Activated naive CD4-positive, alpha-beta T cell treated with anti-CD3 and anti-CD28 coated beads, Interleukin-2, amount 10 ng/mL, durations not matched to agents 7 days and 5 days (primary cell): ENCODE data around the gene SNAPC2.
A peak's percentile ranks its signal among the peaks of the same experiment; 100 is the strongest.

Source experiments
- CTCF ChIA-PET: fragments of 350-600 bp; sonication (Branson Sonifier 250); formaldehyde crosslinking; loops from one replicate; lab custom pipeline; 2021; ENCODE audit warnings: antibody characterized with exemption; lab: Charles Lee
- DNase-seq: peaks from one replicate; pipeline ENCODE4 v3.0.0-alpha.2; 2020
- H3K27ac Mint-ChIP-seq: one replicate; pipeline ENCODE4 v1.8.0; 2021; ENCODE audit warnings: mild to moderate bottlenecking, moderate library complexity, mixed read lengths
- H3K27me3 Mint-ChIP-seq: one replicate; pipeline ENCODE4 v1.8.0; 2021; ENCODE audit warnings: mild to moderate bottlenecking, mixed read lengths
- H3K36me3 Mint-ChIP-seq: one replicate; pipeline ENCODE4 v1.8.0; 2021; ENCODE audit warnings: mixed read lengths
- H3K4me1 Mint-ChIP-seq: one replicate; pipeline ENCODE4 v1.8.0; 2021; ENCODE audit warnings: mixed read lengths
- H3K4me3 Mint-ChIP-seq: one replicate; pipeline ENCODE4 v1.8.0; 2021; ENCODE audit warnings: mild to moderate bottlenecking, moderate library complexity, mixed read lengths
- H3K9me3 Mint-ChIP-seq: one replicate; pipeline ENCODE4 v1.8.0; 2021; ENCODE audit warnings: mixed read lengths

Gene SNAPC2

DNA sequence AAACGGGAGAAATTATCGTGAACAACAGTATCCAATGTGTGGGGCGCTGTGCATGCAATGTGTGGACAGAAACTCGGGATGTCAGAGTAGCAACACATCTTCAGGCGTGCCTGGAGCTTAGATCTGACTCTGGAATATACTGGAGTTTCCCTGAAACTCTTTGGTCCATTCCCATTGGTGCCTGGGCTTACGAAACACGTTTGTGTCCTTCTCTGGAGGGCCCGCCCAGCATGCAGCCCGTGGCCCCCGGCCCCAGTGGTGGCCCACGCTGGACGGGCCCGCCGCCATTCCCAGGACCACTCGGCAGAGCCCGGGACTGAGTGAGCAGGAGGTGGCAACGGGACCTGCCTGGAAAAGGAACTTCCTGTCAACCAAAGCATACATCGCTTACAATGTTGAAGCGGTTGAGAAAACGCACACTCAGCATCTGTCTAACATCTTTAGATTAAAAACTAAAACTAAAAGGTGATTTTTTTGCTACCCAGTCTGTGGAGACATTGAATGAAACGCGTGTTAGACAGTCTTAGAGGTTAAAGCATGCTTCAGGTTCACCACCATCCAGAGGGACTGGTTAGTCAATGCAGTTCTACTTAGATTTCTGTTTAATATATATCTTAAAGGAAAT, 42.6 kb downstream of the SNAPC2 start:
- CTCF ChIA-PET: no interaction called here
- Mint-ChIP-seq H3K27me3 (no peaks in the 10 kb centered on the region), H3K27ac (no peak overlapping the region), H3K4me1 (no peaks in the 10 kb centered on the region), H3K4me3 (no peak overlapping the region), H3K9me3 (no peaks in the 10 kb centered on the region), H3K36me3 (peaks cover 19% of the 10 kb centered on the region)
- no peak for DNase-seq

DNA sequence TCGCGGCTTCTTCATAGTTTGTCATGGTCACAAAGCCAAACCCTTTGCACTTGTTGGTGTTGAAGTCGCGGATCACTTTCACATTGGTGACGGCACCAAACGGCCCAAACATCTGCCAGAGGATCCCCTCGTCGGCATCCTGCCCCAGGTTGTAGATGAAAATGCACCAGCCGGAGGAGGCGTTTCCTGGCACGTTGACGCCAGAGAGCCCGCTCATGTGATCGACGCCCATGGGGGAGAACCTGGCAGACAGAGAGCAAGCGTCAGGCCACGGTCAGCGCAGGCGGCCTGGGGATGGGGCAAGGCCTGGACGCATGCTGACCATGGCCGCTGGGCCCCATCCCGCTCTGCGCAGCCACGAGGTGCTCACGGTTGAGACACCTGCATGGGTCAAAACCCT, 43.4 kb downstream of the SNAPC2 start:
- H3K4me1 Mint-ChIP-seq: no peaks in the 10 kb centered on the region
- no peak for DNase-seq
- peaks cover 16% of the 10 kb centered on the region for H3K36me3 Mint-ChIP-seq
- CTCF ChIA-PET: no interaction called here
- no peak overlapping the region for H3K27ac Mint-ChIP-seq
- H3K27me3 Mint-ChIP-seq: no peaks in the 10 kb centered on the region
- H3K4me3 Mint-ChIP-seq: no peak overlapping the region
- H3K9me3 Mint-ChIP-seq: no peaks in the 10 kb centered on the region

DNA sequence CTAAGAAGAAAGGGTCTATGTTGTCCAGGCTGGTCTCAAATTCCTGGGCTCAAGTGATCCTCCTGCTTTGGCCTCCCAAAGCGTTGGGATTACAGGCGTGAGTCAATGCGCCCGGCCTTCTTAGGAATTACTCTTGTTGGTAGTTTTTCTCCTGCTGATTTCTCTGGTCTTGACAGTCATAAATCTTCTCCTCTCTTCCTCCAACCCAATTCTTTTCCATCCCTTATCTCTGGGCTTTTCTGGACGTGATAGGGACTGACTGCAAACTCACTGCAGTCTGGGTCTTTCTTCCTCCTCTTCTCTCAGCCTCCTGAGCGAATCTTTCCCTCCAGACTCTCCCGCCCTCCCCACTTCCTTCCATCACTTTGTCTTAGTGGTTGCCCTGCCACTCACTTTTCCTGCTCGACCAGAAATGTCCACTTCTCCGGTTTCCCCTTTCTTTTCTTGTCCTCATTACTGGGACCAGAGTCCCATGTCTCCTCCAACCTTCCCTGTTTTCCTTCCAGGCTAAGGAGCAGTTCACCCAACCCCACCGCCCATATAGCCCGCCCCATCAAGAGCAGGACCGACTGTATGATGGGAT, 45.2 kb downstream of the SNAPC2 start:
- Mint-ChIP-seq H3K27me3 (no peaks in the 10 kb centered on the region), H3K4me1 (no peaks in the 10 kb centered on the region), H3K36me3 (peaks cover 18% of the 10 kb centered on the region), H3K27ac (peak overlapping the region; percentile 11), H3K4me3 (no peak overlapping the region), H3K9me3 (no peaks in the 10 kb centered on the region)
- CTCF ChIA-PET: interaction anchor here (1.3 kb wide), 1 partner anchor 9 kb away, joined by 3 read pairs; no protein-coding TSS in a partner anchor
- DNase-seq: no peak

DNA sequence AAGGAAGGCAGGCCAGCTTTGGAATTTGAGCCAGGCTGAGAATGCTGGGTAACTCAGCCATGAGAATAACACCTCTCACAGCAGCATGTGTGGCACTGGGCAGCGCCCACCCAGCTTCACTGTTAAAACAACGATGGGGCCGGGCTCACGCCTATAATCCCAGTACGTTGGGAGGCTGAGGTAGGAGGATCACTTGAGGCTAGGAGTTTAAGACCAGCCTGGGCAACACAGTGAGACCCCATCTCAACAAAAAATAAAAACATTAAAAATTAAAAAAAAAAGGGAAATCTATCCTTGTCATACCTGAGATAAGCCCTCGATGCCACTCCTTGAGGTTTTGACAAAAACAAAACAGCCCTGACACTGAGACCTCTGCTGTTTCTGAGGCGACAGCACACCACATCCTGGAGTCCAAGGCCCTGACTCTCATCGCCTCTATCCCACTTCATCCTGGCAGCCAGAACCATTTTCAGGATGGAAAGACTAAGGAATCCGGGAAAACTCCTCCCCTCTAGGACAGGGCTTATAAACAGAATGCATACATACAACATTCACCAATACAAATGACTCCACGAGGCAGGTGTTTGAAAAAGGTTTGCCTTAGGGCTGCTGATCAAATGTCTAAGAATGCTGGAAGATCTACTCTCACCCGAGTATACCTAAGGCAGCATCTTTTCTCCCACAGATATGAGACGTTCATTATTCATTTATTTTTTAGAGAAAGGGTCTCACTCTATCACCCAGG, 46.0 kb downstream of the SNAPC2 start:
- no peak overlapping the region for H3K27ac Mint-ChIP-seq
- H3K4me1 Mint-ChIP-seq: no peaks in the 10 kb centered on the region
- DNase-seq: no peak
- CTCF ChIA-PET: no interaction called here
- no peaks in the 10 kb centered on the region for H3K27me3 Mint-ChIP-seq
- H3K36me3 Mint-ChIP-seq: peaks cover 18% of the 10 kb centered on the region
- no peaks in the 10 kb centered on the region for H3K9me3 Mint-ChIP-seq
- no peak overlapping the region for H3K4me3 Mint-ChIP-seq

- Mint-ChIP-seq H3K9me3 (no peaks in the 10 kb centered on the region), H3K36me3 (peaks cover 13% of the 10 kb centered on the region), H3K4me3 (no peak overlapping the region), H3K4me1 (no peaks in the 10 kb centered on the region), H3K27me3 (no peaks in the 10 kb centered on the region), H3K27ac (no peak overlapping the region)
- CTCF ChIA-PET: no interaction called here
- no peak for DNase-seq
These were observed 48.1 kb downstream of the SNAPC2 start for GRCh38 chr19:7968008-7968795.

GRCh38 chr19:7968796-7969554, 48.8 kb downstream of the SNAPC2 start:
- CTCF ChIA-PET: interaction anchor here (1.0 to 1.6 kb wide), 2 partner anchors 10 to 185 kb away, joined by 3 to 5 read pairs; no protein-coding TSS in a partner anchor
- H3K4me1 Mint-ChIP-seq: no peaks in the 10 kb centered on the region
- DNase-seq: no peak
- H3K4me3 Mint-ChIP-seq: no peak overlapping the region
- no peaks in the 10 kb centered on the region for H3K9me3 Mint-ChIP-seq
- H3K27me3 Mint-ChIP-seq: no peaks in the 10 kb centered on the region
- H3K36me3 Mint-ChIP-seq: peaks cover 17% of the 10 kb centered on the region
- H3K27ac Mint-ChIP-seq: no peak overlapping the region

GRCh38 chr19:7969555-7969939, 49.4 kb downstream of the SNAPC2 start:
- Mint-ChIP-seq H3K27ac (no peak overlapping the region), H3K27me3 (no peaks in the 10 kb centered on the region), H3K36me3 (peaks cover 21% of the 10 kb centered on the region), H3K4me1 (no peaks in the 10 kb centered on the region), H3K9me3 (no peaks in the 10 kb centered on the region), H3K4me3 (no peak overlapping the region)
- CTCF ChIA-PET: interaction anchor here (0.8 to 1.6 kb wide), 4 partner anchors 11 to 185 kb away, joined by 3 to 5 read pairs (median 4); no protein-coding TSS in a partner anchor
- no peak for DNase-seq

- H3K4me3 Mint-ChIP-seq: no peak overlapping the region
- peak; percentile 48 for DNase-seq
These were observed 50.7 kb downstream of the SNAPC2 start for GRCh38 chr19:7970716-7971448.

DNA sequence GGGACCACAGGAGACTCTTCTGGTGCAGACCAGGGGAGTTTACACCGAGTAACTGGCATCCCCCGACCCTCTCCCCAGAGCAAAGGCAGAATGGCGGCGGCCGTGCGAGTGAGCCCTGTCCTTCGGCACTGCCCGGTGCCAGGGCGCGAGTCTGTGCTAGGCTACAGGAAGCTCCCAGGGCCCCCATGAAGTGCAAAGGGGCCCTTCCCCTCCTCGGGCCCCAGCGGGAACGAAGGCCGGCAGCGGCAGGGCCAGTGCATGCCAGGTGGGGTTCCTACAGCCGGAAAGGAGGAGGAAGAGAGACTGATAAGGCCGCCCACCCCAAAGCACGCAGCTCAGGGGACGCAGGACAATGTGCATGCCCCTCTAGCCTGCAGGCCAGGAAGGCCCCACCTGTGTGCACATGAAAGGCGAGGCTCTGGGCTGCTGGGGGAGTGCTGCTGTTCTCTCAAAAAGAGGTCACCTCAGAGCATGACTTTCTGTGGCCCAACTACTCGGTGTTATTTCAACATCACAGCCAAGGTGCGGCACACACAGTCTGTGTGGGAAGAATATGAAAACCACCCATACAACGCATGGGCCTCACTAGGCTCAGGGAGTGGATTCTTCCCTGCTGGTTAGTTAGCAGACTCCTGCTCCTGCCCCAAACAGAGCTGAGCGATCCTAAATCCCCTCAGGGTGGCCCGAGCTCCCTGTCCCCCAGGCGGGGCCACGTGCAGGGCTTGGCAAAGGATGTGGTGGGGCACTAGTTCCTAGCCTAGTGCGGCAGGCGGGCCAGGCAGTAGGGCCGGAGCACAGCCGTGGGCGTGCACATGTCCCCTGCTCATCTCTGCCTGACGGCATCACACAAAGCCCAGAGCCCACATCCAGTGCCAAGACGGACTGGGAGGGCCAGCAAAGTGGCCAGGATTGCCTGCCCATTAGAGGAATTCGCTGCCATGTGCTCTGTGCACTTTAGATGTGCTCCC, 51.7 kb downstream of the SNAPC2 start:
- Mint-ChIP-seq H3K27ac (no peak overlapping the region), H3K9me3 (no peaks in the 10 kb centered on the region), H3K27me3 (no peaks in the 10 kb centered on the region), H3K36me3 (peaks cover 17% of the 10 kb centered on the region), H3K4me1 (no peaks in the 10 kb centered on the region), H3K4me3 (no peak overlapping the region)
- CTCF ChIA-PET: interaction anchor here (0.6 to 1.1 kb wide), 3 partner anchors 23 to 102 kb away, joined by 3 read pairs; partner anchors contain the start of gene TIMM44
- DNase-seq: no peak

More at GRCh38 chr19:7970716-7971448, 50.7 kb downstream of the SNAPC2 start:
- Mint-ChIP-seq H3K36me3 (peaks cover 17% of the 10 kb centered on the region), H3K27ac (no peak overlapping the region), H3K9me3 (no peaks in the 10 kb centered on the region), H3K4me1 (no peaks in the 10 kb centered on the region), H3K27me3 (no peaks in the 10 kb centered on the region)
- CTCF ChIA-PET: interaction anchor here (0.6 to 1.6 kb wide), 6 partner anchors 23 to 183 kb away, joined by 3 to 5 read pairs (median 3); partner anchors contain the start of gene TIMM44
